GM10266 (cell line): ENCODE data around the gene EPX.

ENCODE experiments used
- DNase-seq: peaks from one replicate; pipeline ENCODE4 v3.0.0; 2012; ENCODE audit errors: extremely low spot score
- TF ChIP-seq, protein P1 (sequence below): IDR thresholded peaks from 2 replicates; pipeline ENCODE4 v1.5.1; 2012; ENCODE audit warnings: mild to moderate bottlenecking, low read depth; ENCODE audit not compliant: control insufficient read depth, insufficient read depth; ENCODE audit errors: missing control alignments

Gene EPX

DNA sequence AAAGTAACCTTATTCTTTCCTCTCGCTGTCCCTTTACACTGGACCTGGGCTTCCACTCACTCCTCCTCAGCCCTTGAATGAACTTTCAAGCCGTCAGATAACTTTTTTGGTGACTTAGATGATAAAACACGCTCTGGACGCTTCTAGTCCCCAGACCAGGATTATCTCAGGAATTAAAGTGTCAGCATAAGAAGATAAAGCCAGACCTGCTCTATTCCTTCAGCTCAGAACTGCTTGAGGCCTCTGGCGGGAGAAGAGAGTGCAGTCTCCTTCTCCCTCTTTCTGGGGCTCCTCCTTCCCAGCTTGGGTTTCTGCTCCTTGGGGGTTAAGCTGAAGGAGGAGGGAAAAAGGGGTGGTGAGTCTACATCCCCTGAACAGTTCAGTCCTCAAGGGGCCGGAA lies 52.4 kb downstream of the EPX start:
- TF ChIP-seq, protein P1, sequence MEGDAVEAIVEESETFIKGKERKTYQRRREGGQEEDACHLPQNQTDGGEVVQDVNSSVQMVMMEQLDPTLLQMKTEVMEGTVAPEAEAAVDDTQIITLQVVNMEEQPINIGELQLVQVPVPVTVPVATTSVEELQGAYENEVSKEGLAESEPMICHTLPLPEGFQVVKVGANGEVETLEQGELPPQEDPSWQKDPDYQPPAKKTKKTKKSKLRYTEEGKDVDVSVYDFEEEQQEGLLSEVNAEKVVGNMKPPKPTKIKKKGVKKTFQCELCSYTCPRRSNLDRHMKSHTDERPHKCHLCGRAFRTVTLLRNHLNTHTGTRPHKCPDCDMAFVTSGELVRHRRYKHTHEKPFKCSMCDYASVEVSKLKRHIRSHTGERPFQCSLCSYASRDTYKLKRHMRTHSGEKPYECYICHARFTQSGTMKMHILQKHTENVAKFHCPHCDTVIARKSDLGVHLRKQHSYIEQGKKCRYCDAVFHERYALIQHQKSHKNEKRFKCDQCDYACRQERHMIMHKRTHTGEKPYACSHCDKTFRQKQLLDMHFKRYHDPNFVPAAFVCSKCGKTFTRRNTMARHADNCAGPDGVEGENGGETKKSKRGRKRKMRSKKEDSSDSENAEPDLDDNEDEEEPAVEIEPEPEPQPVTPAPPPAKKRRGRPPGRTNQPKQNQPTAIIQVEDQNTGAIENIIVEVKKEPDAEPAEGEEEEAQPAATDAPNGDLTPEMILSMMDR = no peak
- no peak for DNase-seq

DNA sequence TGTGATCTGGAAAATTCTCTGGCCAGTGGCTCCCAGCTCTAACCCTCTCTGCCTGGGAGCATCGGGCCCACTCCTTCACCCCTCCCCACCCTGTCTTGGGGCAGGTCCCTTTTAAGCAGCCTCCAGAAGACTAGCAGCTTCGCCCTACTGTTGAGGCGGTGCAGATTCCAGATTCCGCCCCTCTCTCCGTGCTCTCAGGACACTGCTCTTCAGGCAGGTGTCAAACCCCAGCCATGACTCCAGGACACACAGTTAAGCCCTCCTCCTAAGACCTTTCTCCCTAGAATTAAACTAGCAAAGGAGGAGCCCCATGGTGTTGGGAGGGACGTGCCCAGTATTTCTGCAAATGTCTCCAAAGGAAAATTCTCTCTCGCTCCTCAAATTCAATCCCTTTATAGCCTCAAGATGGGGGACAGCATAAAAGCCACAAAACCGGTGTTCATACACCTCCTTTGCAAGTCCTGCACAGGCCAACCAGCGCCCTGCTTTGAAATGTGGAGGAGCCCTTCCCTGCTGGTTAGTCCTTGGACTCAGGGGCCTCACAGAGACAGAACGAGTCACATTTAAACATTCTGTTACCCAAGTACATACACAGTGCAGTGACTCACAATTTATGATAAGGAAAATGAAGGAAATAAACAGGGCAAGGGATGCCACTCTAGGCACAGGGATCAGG lies 53.0 kb downstream of the EPX start:
- DNase-seq = no peak
- TF ChIP-seq, protein P1 = no peak

DNA sequence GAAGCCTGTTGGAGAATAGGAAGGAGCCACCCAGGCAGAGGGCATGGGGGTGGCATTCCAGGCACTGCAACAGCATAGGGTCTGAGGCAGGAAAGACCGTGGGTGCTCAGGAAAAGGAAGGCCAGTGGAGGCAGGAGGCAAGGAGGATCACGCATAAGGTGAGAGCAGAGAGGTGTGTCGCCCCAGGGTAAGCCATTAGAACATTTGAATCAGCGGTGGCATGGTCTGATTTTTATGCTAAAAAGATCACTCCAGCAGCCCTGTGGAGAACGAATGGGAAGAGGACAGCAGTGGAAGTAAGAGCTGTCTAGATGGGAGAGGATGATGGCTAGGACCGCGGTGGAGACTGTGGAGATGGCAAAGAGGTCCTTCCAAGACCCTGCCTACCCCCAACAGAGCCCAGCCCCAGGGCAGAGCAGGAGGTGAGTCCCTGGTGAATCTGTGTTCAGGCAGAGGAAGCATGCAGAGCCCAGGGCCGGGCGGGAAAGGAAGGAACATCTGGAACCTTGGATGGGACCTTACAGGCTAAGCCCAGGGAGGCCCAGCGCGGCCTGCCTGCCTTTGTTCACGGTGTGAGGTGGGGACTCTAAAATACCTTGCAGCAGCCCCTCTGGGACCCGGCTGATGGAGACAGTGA lies 53.7 kb downstream of the EPX start:
- TF ChIP-seq, protein P1 = no peak

DNA sequence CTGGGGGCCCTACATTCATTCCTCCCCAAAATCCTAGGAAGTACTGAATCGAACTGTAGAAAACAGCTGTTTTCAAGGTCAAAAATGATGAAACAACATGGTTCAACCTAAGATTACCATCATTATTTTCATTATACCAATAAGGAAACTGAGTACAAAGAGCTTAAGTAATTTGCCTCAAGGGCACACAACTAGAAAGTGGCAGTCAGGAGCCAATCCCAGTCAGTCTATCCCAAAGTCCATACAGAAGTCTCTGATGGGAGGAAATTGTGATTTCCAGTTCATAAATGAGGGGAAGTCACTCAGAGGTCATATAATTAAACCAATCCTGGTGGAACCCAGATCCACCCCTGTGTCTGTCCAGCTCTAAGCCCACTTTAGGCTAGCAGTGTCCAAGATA lies 54.3 kb downstream of the EPX start:
- TF ChIP-seq, protein P1 = no peak
- DNase-seq = no peak

More for the DNA sequence above, 53.7 kb downstream of the EPX start:
- no peak for DNase-seq

DNA sequence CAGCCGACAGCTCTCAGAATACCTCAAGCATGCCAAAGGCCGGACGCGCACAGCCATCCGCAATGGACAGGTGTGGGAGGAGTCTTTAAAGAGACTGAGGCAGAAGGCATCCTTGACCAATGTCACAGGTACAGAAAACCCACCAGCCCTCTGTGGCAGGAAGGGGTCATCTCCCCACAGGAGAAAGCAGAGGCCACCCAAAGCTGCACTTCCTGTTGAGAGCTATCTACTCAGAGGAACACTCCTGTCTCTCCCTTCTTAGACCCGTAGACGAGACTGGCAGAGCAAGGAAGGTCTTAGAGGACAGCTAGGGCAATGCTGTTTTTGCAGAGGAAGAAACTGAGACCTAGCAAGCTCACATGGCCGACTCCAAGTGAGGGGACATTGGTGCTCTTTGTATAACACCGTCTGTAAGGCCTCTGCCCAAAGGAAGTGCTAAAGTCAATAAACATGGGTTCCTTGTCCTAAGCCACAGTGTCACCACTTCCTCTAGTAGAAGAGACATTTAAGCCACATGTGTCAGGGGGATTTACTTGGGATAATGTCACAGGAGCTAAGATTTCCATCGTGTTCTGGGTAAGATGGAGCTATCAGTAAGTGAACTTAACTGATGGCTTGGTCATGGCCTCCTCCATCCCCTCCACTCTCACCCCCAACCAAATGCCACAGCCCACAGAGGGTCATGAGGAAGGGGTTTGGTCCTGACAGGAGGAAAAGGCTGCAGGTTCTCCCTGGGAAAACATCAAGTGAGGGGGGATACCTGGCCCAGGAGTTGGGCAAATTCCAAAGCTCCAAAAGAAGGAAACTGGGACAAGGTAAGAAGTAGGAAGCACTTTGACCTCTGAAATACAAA lies 55.2 kb downstream of the EPX start:
- TF ChIP-seq, protein P1 = no peak
- no peak for DNase-seq

DNA sequence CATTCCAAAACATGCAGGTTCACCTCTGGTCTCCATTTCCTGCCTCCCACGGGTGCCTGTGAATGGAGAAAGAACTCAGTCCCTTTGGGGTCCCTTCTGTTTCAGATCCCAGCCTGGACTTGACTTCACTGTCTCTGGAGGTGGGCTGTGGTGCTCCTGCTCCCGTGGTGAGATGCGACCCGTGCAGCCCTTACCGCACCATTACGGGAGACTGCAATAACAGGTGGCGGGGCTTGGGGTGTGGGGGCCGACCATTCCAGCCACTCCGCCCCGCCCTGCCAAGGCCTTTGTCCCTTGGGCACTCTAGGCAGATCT lies 56.4 kb downstream of the EPX start:
- TF ChIP-seq, protein P1 = no peak
- DNase-seq = no peak
